HG02759 (cell line): ENCODE measurements around the gene PBX3.
A peak's percentile ranks its signal among the peaks of the same experiment; 100 is the strongest.

Experiments used
- ATAC-seq: cut with Tn5 transposase; IDR thresholded peaks from one replicate; pipeline ENCODE4 v1.9.1; 2021; ENCODE audit warnings: mild to moderate bottlenecking, moderate library complexity; ENCODE audit not compliant: unreplicated experiment

Gene PBX3

GRCh38 chr9:125748446-125749099, 1.4 kb downstream of the PBX3 start:
- no peak for ATAC-seq

DNA sequence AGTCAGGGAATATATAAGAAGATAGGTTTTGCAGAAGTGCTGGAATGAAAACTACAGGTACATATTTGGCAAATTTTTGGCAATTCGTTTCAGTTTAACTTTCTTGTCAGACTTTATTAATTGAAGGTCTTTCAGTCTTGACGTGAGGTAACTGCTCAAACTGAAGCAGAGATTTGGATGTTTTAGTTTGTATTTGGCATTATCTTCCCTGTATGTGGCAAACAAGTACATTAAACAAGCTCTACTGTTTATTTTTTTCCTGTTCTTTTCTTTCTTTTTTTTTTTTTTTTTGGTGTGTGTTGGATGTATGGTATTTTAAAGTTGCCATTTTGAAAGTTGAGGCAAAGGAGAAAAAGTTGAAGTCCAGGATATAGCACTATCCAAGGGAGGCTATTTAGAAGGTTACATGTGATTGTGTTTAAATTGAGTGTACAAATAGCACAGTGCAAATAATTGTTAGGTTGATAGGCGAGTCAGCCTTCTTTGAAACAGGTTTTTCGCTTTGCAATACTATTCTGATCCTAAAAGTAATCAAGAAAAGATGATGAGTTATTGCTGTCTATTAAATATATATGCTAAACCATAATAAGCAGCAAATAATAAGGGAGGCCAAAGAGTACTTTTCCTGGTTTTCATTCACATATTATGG, 2.2 kb downstream of the PBX3 start:
- no peak for ATAC-seq

DNA sequence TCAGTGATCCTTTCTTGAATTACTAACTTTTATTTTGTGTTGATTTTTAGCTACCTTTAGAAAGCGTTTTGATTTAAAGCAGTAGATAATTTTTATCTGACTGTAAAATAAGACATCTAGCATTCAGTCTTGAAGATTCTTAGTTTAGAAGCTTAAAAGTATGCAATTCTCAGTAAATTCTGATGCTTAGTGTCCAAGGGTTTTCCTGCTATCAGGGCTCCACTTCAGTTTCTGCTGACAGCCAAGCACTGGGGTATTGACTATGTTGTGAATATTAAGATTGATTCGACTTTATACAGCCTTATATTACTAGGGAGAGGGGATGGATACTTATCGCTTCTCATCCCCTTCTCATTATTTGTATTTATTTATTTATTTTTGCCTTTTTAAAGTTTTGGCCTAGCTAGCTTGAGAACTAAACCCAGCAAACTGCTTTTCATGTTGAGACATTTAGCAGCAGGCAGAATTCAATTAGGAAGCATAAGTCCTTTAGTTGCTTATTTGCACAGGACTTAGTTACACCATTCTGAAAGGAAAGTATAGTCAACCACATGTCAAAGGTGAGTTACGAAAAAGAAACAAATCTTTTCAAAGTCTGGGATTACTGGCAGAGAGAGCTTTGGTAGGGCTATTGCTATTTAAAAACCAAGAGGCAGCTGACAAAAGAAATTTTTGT, 2.9 kb downstream of the PBX3 start:
- ATAC-seq, result no peak

DNA sequence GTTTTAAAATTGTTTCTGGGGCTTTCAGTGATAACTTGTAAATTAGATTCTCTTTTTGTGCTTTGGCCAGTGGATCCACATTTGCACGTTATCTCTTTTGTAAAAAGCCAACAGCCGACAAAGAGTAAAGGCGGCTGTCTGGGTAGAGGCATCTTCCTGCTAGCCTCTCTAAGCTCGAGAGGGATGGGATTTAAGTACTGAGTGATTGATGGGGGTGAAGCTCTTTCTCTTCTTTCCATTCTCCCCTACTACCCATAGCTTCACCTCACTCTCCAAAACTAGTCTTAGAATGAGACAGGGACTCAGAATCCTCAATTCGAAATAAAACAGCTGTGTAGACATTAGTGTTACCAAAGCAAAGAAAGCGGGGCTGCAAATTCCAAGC, 3.4 kb downstream of the PBX3 start:
- no peak for ATAC-seq

- ATAC-seq, result no peak
Observed at GRCh38 chr9:125752070-125752628, 5.0 kb downstream of the PBX3 start.

DNA sequence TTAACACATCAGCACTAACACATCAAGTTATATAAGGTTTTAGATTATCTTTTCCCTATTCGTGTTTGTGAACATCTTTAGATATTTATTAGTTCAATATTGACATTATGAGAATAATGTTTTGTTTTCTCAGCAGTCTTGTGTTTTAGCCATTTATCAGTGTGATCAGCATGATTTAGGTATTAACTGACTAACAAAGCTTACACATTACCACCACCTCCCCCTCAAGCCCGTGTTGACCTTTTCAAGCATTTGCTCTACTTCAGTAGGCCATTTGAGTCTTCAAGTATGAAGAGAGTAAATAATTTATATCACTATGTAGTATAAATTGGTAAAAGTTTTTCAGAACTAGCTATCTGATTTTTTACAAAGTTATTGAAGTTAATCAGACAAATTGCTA, 6.9 kb downstream of the PBX3 start:
- ATAC-seq, result no peak

GRCh38 chr9:125755340-125755739, 8.2 kb downstream of the PBX3 start:
- ATAC-seq, result no peak

DNA sequence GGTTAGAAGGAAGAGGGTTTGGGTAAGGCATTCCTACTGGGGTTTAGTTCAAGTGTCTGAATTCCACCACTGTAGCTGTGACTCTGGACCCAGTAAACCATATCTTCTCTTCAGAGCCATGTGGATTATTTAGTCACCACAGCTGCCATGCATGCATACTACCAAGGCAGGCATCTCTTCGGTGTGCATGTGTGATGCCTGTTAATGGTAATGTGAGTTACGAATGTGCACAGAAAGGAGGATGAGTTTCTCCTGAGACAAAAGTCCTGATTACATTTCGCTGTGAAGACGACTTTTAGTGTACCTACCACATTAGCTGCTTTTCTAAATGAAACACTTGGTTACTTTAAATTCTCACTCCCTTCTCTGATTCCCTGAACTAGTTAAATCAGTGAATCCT, 9.3 kb downstream of the PBX3 start:
- ATAC-seq, result no peak

DNA sequence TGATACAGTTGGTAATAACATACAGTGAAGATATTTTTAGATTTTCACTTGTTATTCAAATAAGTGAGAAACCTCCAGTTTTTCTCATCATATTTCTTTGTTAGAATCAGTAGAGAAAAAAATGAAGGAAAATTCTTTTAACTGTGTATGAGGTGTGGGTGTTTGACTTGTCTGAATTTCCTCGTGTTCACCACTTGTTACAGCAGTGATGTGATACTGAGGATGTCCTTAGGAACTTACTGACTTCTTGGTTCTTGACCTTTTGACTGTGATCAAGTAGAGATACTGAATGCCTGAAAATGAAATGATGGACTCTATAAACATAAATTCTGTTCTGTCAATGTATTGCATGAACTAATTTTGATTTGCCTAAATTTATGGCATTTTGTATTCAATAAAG, 10.7 kb downstream of the PBX3 start:
- no peak for ATAC-seq

GRCh38 chr9:125758986-125759763, 12.0 kb downstream of the PBX3 start:
- peak; percentile 43 for ATAC-seq

GRCh38 chr9:125759764-125760129, 12.6 kb downstream of the PBX3 start:
- ATAC-seq, result no peak

GRCh38 chr9:125760537-125760936, 13.4 kb downstream of the PBX3 start:
- ATAC-seq, result no peak

DNA sequence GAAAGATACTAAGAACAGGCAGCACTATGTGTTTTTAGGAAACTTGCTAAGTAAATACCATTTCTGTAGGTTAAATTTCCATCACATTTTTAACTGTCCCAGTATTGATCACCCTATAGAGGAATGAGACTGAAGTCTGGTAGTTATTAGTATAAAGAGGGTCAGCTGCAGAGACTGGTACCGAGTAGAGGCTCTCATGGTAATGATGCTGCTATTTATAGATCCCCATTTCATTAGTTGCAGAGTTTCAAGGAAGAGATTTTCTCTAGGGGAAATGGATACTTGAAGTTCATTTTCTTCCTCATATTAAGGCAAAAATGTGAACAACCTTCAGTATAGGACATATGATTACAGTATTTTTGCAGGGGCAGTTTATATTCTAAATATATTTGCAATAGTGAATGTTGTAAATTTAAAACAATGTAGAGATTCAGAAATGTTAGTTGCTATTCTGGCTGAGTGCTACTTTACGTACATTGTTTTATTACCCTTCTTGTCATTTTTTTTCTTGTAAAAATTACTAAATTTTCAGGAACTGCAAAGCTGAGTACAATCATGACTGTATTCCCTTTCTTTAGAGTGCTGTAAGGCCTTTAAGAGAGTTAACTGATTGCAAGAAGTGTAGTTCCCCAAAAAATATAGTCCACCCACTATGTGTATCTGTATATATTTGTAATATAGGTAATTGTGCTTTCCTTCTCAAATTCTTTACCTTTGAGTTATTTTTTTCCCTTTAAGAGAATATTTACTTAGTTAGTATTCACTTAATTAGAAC, 14.7 kb downstream of the PBX3 start:
- ATAC-seq, result no peak

- ATAC-seq, result no peak
Observed at GRCh38 chr9:125763394-125763801, 16.2 kb downstream of the PBX3 start.

GRCh38 chr9:125764198-125764597, 17.0 kb downstream of the PBX3 start:
- ATAC-seq, result no peak

DNA sequence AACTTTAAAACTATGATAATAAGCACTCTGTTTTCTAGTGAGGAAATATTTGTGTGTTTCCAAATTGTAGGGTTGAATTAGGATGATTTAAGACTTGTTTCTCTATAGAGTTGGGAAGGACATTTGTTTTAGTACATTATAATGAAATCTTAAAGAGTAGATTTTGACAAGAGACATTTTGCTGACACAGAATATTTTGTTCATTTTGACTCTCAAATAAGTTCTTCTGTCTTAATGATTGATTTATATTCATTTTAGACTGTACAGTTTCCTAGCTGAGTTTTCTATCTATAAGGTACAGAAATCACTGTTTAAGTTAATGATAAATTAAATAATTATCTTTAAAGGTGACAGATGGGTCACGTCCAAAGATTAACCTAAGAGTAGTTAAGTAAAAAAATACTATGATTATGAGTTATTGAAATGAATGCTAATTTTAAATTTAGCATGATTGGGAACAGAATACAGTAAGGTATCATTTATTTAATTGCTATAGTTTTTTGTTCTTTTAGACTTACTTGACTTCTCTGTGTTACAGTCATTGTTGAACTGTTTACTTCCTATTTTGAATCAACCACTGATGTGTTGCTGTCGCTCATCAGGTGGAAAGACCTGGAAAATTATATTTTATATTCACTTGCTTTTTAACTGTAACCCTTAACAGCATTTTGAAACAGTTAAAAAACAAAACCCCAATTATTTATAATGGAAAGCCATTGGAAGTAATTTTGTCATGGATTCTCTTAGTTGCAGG, 19.5 kb downstream of the PBX3 start:
- ATAC-seq, result no peak

GRCh38 chr9:125767349-125767748, 20.2 kb downstream of the PBX3 start:
- no peak for ATAC-seq

GRCh38 chr9:125768803-125769202, 21.6 kb downstream of the PBX3 start:
- no peak for ATAC-seq

DNA sequence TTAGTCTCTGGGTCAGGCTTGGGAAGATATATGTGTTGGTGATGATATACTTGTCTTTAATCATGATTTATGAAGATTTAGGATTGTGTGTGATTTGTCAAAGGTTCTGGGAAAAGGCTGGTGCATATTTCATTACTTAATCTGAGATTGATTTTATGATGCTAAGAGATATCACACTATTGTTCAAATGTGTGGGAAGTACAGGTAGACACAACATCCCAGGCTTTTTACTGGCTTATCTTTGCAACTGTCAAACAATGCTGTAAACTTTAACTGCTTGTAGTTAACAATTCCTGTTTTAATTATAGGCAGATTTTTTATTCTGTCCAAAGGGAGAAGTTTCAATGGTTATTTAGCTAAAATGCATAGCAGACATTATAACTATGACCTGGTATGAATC, 23.9 kb downstream of the PBX3 start:
- ATAC-seq, result no peak

DNA sequence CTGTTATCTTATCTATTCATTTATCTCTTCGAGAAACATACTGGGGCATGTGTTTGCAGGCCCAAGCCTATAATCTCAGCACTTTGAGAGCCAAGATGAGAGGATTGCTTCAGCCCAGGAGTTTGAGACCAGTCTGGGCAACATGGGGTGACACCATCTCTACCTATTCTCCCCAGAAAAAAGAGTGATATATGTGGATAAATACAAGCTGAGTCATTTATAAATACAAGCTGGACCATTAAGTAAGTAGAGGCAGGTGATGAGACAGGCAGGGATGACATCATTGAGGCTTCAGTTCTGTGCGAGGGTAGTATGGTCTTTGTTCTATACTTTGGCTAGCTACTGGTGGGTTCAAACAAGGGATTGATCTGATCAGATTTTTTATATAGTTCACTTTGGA, 25.6 kb downstream of the PBX3 start:
- ATAC-seq, result no peak
